ENCODE results near the gene ARHGAP6.
"Not testable (repeated sequence)": the region's sequence is repeated elsewhere in the genome, so short reads cannot be mapped to it uniquely, and the experiment has no call there.

ARHGAP6 gene

GRCh38 chrX:11381464-11381863 lies 284.3 kb downstream of the ARHGAP6 start:
- DNase-seq: no peak

GRCh38 chrX:11380187-11380844 lies 285.4 kb downstream of the ARHGAP6 start:
- no peak for DNase-seq

DNA sequence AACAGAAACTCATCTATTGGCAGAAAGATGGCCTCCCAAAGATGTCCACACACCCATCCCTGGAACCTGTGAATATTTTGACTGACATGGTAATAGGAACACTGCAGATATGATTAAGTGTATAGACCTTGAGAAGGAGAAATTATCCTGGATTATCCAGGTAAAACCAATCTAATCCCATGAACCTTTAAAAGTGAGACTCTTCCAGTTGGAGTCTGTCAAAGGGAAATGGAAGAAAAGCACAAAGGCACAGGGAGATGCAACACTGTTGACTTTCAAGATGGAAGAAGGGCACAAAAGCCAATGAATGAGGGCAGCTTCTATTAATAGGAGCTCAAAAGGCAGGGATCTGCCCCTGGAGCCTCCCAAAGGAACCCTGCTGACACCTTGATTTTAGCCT lies 289.6 kb downstream of the ARHGAP6 start:
- DNase-seq: no peak

DNA sequence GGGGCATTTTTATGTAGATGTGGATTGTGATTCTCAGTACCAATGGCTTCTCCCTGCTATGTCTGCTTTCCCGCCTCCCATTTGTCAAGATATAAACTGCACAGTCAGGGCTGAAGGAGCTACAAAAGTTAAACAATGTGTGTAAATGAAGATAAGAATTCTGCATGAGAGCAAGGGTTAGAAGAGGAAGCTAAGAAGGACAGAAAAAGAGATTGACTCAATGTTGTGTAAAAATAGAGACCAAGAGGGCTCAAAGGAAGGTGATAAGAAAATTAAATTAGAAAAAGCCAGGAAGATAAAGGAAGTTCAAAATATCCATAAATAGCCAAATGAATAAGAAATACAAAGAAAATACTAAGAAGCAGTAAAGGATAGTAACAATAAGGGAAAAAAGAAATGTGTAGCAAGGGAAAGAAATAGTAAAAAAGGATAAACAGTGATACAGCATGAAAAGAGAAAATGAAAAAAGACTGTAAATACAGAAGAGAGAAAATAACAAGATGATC lies 290.1 kb downstream of the ARHGAP6 start:
- DNase-seq: no peak

DNA sequence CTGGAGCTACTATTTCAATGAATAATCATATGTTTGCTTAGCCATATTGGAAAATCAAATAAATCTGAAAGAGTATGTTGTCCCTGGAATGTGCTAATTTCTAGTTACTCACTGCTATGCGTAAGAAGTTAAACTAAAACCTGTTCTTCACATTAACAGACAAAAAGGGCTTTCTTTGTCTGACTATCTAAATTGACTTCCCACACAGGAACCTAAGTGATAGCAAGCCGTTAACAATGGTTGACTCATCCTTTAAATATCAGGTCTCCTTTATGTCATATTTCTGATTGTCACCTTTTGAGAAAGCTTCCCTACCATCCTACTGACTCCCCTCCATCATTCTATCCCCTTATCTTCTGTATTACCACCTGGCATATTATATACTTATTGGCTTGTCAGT lies 291.1 kb downstream of the ARHGAP6 start:
- DNase-seq: no peak

GRCh38 chrX:11371106-11371505 lies 294.6 kb downstream of the ARHGAP6 start:
- no peak for DNase-seq

DNA sequence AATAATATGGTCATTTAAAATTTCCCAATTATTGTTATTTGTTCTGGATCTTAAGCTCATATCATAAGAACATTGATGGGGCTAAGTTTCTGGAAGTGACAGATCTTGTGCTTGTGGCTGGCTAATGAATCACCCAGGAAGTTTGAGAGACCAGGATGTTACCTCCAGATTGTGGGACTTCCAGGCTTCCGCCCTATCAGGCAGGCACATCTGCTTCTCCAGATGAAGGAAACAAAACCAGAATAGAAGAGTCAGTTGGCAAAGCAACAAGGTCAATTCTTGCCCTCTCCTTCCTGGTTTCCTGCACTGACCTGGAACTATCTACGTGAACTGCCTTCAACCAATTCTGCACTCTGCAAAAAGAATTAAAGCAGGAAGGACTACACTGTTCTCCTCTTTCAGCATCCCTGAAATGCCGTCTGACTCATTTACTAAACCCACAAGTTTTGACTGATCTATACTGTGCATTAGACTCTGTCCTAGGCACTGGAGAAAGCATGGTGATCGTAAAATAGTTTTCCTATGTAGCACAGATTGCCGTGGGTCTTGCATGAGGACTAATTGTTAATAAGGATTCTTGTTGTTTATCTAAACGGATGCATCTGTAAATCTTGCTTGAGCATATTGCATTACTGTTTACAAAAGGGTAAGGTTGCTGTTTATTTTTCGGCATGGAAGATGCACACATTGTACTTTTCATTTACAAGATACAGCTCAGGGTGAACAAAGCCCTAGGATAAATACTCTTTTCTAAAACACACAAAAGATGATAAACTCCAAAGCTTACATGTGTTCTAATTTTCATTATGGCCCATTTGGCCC lies 297.9 kb downstream of the ARHGAP6 start:
- DNase-seq: no peak

DNA sequence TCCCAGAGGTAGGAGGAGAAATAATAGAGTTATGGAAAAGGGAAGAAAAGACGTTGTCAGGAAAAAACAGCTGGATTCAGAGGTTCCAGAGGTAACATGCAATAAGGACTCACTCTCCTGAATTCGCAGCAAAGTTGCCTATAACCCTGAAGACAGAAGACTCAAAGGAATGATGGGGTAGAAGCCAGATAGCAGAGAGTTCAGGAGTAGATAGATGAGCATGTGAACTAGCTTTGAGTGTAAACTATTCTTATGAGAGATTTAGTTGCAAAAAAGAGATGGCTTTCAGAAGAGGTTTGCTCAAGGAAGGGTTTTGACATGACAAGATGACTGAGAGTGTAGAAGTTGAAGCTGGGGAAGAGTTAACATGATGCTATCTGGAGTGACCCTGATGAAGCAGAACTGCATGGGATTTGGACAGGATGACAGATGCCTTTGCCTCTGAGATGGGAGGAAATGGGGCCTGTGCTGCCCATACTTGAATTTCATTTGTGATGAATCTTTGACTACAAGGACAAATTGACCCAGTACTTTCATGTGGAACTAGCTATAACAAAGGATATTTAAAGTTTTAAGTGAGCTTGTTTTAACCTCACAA lies 298.6 kb downstream of the ARHGAP6 start:
- no peak for DNase-seq

GRCh38 chrX:11365426-11365825 lies 300.3 kb downstream of the ARHGAP6 start:
- DNase-seq: no peak

- DNase-seq: no peak
These were observed 300.9 kb downstream of the ARHGAP6 start for GRCh38 chrX:11364835-11365234.

DNA sequence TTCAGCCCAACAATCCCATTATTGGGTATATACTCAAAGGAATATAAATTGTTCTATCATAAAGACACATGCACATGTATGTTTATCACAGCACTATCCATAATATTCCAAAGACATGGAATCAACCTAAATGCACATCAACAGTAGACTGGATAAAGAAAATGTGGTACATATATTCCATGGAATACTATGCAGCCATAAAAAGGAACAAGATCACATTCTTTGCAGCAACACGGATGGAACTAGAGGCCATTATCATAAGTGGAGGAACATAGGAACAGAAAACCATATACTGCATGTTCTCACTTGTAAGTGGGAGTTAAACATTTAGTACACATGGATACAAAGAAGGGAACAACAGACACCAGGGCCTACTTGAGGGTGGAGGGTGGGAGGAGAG lies 301.9 kb downstream of the ARHGAP6 start:
- not testable (repeated sequence) for DNase-seq

GRCh38 chrX:11363069-11363594 lies 302.6 kb downstream of the ARHGAP6 start:
- DNase-seq: no peak

DNA sequence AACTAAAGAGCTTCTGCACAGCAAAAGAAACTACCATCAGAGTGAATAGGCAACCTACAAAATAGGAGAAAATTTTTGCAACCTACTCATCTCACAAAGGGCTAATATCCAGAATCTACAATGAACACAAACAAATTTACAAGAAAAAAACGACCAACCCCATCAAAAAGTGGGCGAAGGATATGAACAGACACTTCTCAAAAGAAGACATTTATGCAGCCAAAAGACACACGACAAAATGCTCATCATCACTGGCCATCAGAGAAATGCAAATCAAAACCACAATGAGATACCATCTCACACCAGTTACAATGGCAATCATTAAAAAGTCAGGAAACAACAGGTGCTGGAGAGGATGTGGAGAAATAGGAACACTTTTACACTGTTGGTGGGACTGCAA lies 304.1 kb downstream of the ARHGAP6 start:
- not testable (repeated sequence) for DNase-seq

GRCh38 chrX:11355944-11356343 lies 309.8 kb downstream of the ARHGAP6 start:
- DNase-seq: not testable (repeated sequence)

- no peak for DNase-seq
These were observed 310.3 kb downstream of the ARHGAP6 start for GRCh38 chrX:11355259-11355909.

GRCh38 chrX:11352296-11352741 lies 313.4 kb downstream of the ARHGAP6 start:
- DNase-seq: no peak

DNA sequence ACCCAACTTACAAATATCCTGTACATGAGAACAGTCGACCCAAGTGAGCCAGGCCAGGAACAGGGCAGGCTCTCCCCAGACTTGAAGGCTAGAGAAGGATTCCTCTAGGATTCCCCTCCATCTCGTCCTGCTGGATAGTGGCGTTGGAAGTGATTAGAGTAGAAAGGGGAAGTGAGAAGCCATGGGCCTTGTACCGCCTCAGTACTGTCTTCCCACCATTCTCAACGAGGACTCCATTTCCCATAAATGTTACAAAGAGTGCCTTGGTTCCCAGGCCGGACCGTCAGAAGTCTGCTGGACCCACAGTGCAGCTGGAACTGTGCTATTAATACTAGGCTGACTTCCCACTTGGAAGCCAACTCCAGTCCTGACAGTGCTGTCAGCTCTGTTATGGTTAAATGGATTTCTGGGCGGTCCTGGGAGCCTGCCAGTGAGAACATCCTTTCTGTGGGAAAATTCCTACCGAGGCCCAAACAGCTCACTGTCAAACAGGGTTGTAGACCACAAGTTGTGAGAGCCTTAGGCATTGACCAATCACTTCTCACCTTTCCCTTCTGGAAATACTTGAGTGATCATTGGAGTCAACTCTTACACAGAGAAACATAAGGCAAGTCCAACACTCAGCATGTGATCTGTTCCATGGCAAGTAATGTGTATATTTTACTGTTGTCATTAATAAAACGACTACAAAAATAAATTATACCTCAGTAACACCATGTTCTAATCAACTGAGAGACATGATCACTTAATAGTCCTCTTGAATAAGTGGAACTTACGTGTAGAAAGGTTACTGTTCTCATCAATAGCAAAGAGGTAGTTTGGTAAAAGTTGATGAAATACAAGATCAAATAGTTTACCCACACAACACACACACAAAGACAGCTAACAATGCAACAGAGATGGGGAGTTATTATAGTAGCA lies 314.1 kb downstream of the ARHGAP6 start:
- no peak for DNase-seq

GRCh38 chrX:11349661-11350337 lies 315.9 kb downstream of the ARHGAP6 start:
- DNase-seq: no peak

DNA sequence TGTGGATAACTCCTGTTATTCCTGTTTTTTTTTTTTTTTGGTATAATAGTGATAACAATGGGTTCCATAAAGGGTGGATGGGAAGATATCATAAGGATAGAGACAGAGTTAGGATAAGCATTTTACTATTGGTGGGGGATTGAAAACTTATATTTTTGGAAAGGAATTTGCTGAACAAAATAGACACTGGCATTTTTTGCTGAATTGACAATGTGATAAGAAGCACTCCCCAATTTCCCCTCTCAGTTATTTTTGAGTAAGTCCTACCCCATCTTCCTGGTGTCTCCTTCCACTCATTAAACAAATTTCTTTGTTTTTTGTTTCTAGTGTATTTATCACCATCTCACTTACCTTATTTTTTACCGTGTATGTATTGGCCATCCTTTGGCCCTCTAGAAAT lies 316.7 kb downstream of the ARHGAP6 start:
- no peak for DNase-seq

DNA sequence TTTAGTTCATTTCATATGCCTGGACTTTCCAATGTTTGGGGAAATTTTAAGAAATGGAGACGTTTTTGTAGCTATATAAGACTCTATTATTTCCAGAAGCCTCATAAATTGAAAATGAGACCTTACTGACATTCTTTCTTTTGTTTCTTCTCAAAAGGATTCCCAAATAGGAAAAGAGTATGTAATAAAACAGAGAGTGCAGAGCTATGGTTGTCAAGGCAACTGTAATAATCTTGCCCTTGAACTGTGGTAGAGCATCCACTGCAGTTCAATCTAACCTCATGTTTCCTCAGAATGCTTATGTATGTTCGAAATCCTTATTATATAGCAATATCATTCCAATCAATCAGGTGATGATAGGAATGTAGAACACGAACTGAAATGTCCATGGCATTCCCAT lies 318.4 kb downstream of the ARHGAP6 start:
- no peak for DNase-seq

- no peak for DNase-seq
These were observed 319.5 kb downstream of the ARHGAP6 start for GRCh38 chrX:11346121-11346682.
